Panc1 (cell line): ENCODE data around the gene GLT1D1. TPM values are rescaled to one million over a fixed set of nuclear protein-coding genes. Genes with fewer than 3 reads are reported as not detected.

Source experiments
- ATAC-seq: fragments of 200-7000 bp; cut with Tn5 transposase; 2 replicates; pipeline ENCODE4 v1.9.1; 2020; ENCODE audit warnings: mild to moderate bottlenecking, moderate library complexity
- BruUV-seq: library from RNA; stranded (reverse); fragments of 400-500 nt; replicated peaks from 2 replicates; lab custom pipeline; 2021; lab: Mats Ljungman, UMichigan
- CTCF ChIA-PET: fragments of 300-600 bp; sonication (Branson Sonifier 250); formaldehyde crosslinking; loops from one replicate; lab custom pipeline; 2022; ENCODE audit warnings: antibody characterized with exemption; lab: Charles Lee
- POLR2A ChIA-PET: fragments of 300-600 bp; sonication (Branson Sonifier 250); formaldehyde crosslinking; loops from one replicate; lab custom pipeline; 2022; ENCODE audit warnings: antibody characterized with exemption; lab: Charles Lee
- DNase-seq: peaks from one replicate; pipeline ENCODE4 v3.0.0-alpha.2; 2010; ENCODE audit warnings: low read depth, low spot score
- H3K27ac ChIP-seq: 2 replicates; pipeline ENCODE4 v1.5.1; 2011; ENCODE audit warnings: mild to moderate bottlenecking, low read length, inconsistent platforms
- H3K27me3 ChIP-seq: fragments of 200-500 bp; sonication (Bioruptor generic); 2 replicates; pipeline ENCODE4 v1.6.0; 2014; ENCODE audit warnings: low read length, inconsistent platforms; ENCODE audit not compliant: control insufficient read depth, insufficient read depth
- H3K36me3 ChIP-seq: fragments of 200-500 bp; sonication (Bioruptor generic); 2 replicates; pipeline ENCODE4 v1.5.1; 2014; ENCODE audit warnings: inconsistent platforms, mild to moderate bottlenecking, low read length, moderate library complexity; ENCODE audit not compliant: control insufficient read depth, insufficient read depth
- H3K4me1 ChIP-seq: 2 replicates; pipeline ENCODE4 v1.5.1; 2011; ENCODE audit warnings: inconsistent platforms, mild to moderate bottlenecking, low read length, moderate library complexity; ENCODE audit not compliant: control insufficient read depth, insufficient read depth
- H3K4me3 ChIP-seq, 2 experiments: 2 replicates each; pipeline ENCODE4 v1.5.1; 2011 to 2012; ENCODE audit warnings: low read depth in 2 of 2, low read length in 2 of 2, mild to moderate bottlenecking in 2 of 2, inconsistent platforms in 1 of 2, moderate library complexity in 1 of 2
- H3K9me3 ChIP-seq: fragments of 200-500 bp; sonication (Bioruptor generic); 2 replicates; pipeline ENCODE4 v1.5.1; 2014; ENCODE audit warnings: low read depth, mild to moderate bottlenecking, inconsistent platforms, low read length, moderate library complexity; ENCODE audit not compliant: control insufficient read depth, insufficient read depth
- POLR2AphosphoS5 ChIP-seq: IDR thresholded peaks from 2 replicates; pipeline ENCODE4 v1.6.1; 2012; ENCODE audit warnings: mild to moderate bottlenecking, low read depth, low read length, moderate library complexity
- SIN3A ChIP-seq: IDR thresholded peaks from 2 replicates; pipeline ENCODE4 v1.6.1; 2012; ENCODE audit warnings: low read depth, mild to moderate bottlenecking, low read length, moderate library complexity, borderline replicate concordance; ENCODE audit not compliant: insufficient read depth
- TCF7L2 ChIP-seq: IDR thresholded peaks from 2 replicates; pipeline ENCODE4 v1.6.1; 2011; ENCODE audit warnings: mild to moderate bottlenecking, low read depth, low read length, inconsistent platforms
- in situ Hi-C: cut with HindIII; loops from 2 replicates; pipeline ENCODE4 v1.10.0; 2016; ENCODE audit warnings: low sequenced_read_pairs, low pct_unique_long_range_greater_than_20kb
- intact Hi-C: fragments of 100-400 bp; cut with micrococcal nuclease; formaldehyde crosslinking; loops from one replicate; pipeline ENCODE4 v1.10.0; 2022; ENCODE audit not compliant: unreplicated experiment
- total RNA-seq: library from RNA; stranded (reverse); gene quantifications from one replicate; pipeline ENCODE4 v1.2.1, GENCODE V29; 2021; ENCODE audit not compliant: unreplicated experiment
- TF ChIP-seq, protein P1 (sequence below): fragments of 450-650 bp; IDR thresholded peaks from 2 replicates; pipeline ENCODE4 v1.5.1; 2017; ENCODE audit warnings: mild to moderate bottlenecking
- TF ChIP-seq, protein P2 (sequence below), 2 experiments: IDR thresholded peaks; 2 replicates each; pipeline ENCODE4 v1.6.1; 2011 to 2012; ENCODE audit warnings: low read depth in 2 of 2, control low read depth in 1 of 2, low read length in 1 of 2, mild to moderate bottlenecking in 1 of 2, moderate library complexity in 1 of 2; ENCODE audit not compliant: insufficient read depth in 1 of 2

The GLT1D1 gene
- total RNA-seq, 1 experiment from 2014 or later, result not detected

GRCh38 chr12:128872303-128872702, 19.0 kb downstream of the GLT1D1 start:
- DNase-seq (no peak), ATAC-seq (no peak)
- CTCF ChIA-PET, result no interaction called here
- no peaks in the 10 kb centered on the region for H3K9me3 ChIP-seq
- intact Hi-C loops, result no loop called here
- POLR2A ChIA-PET, result no interaction called here
- no peak overlapping the region for H3K27ac ChIP-seq
- H3K36me3 ChIP-seq, result no peaks in the 10 kb centered on the region
- in situ Hi-C loops, result no loop called here
- H3K4me3 ChIP-seq, result no peak overlapping the region
- H3K27me3 ChIP-seq, result no peaks in the 10 kb centered on the region
- TF ChIP-seq TCF7L2 (no peak), SIN3A (no peak), POLR2AphosphoS5 (no peak)
- TF ChIP-seq, protein P1, sequence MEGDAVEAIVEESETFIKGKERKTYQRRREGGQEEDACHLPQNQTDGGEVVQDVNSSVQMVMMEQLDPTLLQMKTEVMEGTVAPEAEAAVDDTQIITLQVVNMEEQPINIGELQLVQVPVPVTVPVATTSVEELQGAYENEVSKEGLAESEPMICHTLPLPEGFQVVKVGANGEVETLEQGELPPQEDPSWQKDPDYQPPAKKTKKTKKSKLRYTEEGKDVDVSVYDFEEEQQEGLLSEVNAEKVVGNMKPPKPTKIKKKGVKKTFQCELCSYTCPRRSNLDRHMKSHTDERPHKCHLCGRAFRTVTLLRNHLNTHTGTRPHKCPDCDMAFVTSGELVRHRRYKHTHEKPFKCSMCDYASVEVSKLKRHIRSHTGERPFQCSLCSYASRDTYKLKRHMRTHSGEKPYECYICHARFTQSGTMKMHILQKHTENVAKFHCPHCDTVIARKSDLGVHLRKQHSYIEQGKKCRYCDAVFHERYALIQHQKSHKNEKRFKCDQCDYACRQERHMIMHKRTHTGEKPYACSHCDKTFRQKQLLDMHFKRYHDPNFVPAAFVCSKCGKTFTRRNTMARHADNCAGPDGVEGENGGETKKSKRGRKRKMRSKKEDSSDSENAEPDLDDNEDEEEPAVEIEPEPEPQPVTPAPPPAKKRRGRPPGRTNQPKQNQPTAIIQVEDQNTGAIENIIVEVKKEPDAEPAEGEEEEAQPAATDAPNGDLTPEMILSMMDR, result no peak
- TF ChIP-seq, protein P2, sequence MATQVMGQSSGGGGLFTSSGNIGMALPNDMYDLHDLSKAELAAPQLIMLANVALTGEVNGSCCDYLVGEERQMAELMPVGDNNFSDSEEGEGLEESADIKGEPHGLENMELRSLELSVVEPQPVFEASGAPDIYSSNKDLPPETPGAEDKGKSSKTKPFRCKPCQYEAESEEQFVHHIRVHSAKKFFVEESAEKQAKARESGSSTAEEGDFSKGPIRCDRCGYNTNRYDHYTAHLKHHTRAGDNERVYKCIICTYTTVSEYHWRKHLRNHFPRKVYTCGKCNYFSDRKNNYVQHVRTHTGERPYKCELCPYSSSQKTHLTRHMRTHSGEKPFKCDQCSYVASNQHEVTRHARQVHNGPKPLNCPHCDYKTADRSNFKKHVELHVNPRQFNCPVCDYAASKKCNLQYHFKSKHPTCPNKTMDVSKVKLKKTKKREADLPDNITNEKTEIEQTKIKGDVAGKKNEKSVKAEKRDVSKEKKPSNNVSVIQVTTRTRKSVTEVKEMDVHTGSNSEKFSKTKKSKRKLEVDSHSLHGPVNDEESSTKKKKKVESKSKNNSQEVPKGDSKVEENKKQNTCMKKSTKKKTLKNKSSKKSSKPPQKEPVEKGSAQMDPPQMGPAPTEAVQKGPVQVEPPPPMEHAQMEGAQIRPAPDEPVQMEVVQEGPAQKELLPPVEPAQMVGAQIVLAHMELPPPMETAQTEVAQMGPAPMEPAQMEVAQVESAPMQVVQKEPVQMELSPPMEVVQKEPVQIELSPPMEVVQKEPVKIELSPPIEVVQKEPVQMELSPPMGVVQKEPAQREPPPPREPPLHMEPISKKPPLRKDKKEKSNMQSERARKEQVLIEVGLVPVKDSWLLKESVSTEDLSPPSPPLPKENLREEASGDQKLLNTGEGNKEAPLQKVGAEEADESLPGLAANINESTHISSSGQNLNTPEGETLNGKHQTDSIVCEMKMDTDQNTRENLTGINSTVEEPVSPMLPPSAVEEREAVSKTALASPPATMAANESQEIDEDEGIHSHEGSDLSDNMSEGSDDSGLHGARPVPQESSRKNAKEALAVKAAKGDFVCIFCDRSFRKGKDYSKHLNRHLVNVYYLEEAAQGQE (IDR thresholded peaks at IDR 0.05; ENCODE audit: insufficient read depth in 1 of 2, low read depth in 2 of 2, low read length in 1 of 2), result no peak
- H3K4me1 ChIP-seq, result no peaks in the 10 kb centered on the region
- no TSS peak for BruUV-seq

DNA sequence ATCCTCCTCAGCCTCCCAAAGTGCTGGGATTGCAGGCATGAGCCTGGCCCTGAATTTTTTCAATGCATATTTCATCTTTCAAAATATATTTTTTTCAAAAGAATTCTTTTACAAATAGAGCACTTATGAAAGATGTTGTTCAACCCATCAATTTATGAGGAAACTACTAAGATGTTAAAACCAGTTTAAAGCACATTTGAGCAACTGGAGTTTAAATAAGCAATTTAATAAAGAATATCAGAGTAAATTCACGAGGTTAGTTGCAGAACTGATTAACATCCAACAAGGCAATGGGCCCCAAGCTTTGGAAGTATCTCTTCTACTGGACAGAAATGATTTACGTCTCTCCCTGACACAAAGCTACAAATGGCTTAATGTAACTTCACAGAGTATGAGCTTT, 23.3 kb downstream of the GLT1D1 start:
- TF ChIP-seq TCF7L2 (no peak), POLR2AphosphoS5 (no peak), SIN3A (no peak)
- TF ChIP-seq, protein P2 (IDR thresholded peaks at IDR 0.05; ENCODE audit: insufficient read depth in 1 of 2, low read depth in 2 of 2, low read length in 1 of 2), result no peak
- TF ChIP-seq, protein P1, result no peak
- no peak for ATAC-seq
- ChIA-PET POLR2A (no interaction called here), CTCF (no interaction called here)
- BruUV-seq, result no TSS peak
- no peaks in the 10 kb centered on the region for H3K27me3 ChIP-seq
- in situ Hi-C loops (no loop called here), intact Hi-C loops (no loop called here)
- no peaks in the 10 kb centered on the region for H3K9me3 ChIP-seq
- no peak overlapping the region for H3K4me3 ChIP-seq
- H3K27ac ChIP-seq, result no peak overlapping the region
- no peaks in the 10 kb centered on the region for H3K36me3 ChIP-seq
- H3K4me1 ChIP-seq, result no peaks in the 10 kb centered on the region
- no peak for DNase-seq
